Measurements from ENCODE around the gene ERN1. TPM values are rescaled to one million over a fixed set of nuclear protein-coding genes. Genes with fewer than 3 reads are reported as not detected.

The ERN1 gene
- total and polyA plus RNA-seq, 2 of the 8 experiments (the other 6 are each of a cell fraction or from before 2014, with no cell fraction given), result 1.8 to 3.9 TPM

GRCh38 chr17:64041912-64042311 is 88.0 kb downstream of the ERN1 start:
- Histone ChIP-seq H2BK5ac (ENCODE audit: low read depth, low read length) (no peak overlapping the region), H3K23me2 (ENCODE audit: low read depth, low read length) (no peaks in the 10 kb centered on the region), H3K18ac (ENCODE audit: extremely low read depth, low read length) (no peak overlapping the region), H3K14ac (ENCODE audit: insufficient read length) (no peak overlapping the region), H3K4ac (replicated peaks; ENCODE audit: insufficient read length, low read depth, low read length) (no peak overlapping the region), H3K79me1 (ENCODE audit: low read depth, low read length) (no peaks in the 10 kb centered on the region; the same call in 1 of the 2 replicates), H3K4me2 (ENCODE audit: insufficient read depth in 1 of 2, low read depth in 2 of 2, low read length in 2 of 2) (no peak overlapping the region), H2BK12ac (ENCODE audit: low read depth, low read length) (no peak overlapping the region), H2BK15ac (ENCODE audit: low read length) (no peak overlapping the region), H2BK120ac (replicated peaks; ENCODE audit: low read depth, low read length) (no peak overlapping the region), H3K9me3 (ENCODE audit: insufficient read depth in 2 of 2, low read depth in 1 of 2, low read length in 1 of 2) (no peaks in the 10 kb centered on the region), H4K91ac (replicated peaks; ENCODE audit: insufficient read length, low read length) (no peak overlapping the region), H3K4me1 (replicated peaks in 1 of 4; ENCODE audit: control insufficient read depth in 3 of 4, insufficient read depth in 4 of 4, low read length in 3 of 4) (no peaks in the 10 kb centered on the region), H3K36me3 (ENCODE audit: control insufficient read depth in 2 of 4, insufficient read depth in 4 of 4, low read length in 3 of 4) (no peaks in the 10 kb centered on the region), H4K5ac (ENCODE audit: insufficient read length, low read depth, low read length) (no peak overlapping the region), H2AK5ac (ENCODE audit: low read depth, low read length) (no peak overlapping the region), H3K4me3 (ENCODE audit: extremely low read depth in 1 of 4, insufficient read depth in 2 of 4, low read depth in 3 of 4, low read length in 4 of 4) (no peak overlapping the region), H4K8ac (ENCODE audit: extremely low read depth, insufficient read depth, low read length) (no peak overlapping the region), H3K9ac (replicated peaks in 1 of 4; ENCODE audit: extremely low read depth in 1 of 4, low read depth in 3 of 4, low read length in 3 of 4) (no peak overlapping the region), H2BK20ac (ENCODE audit: low read length) (no peak overlapping the region), H3K27ac (ENCODE audit: low read depth, low read length) (no peak overlapping the region), H3K27me3 (replicated peaks in 1 of 4; ENCODE audit: control insufficient read depth in 3 of 4, extremely low read depth in 1 of 4, insufficient read depth in 3 of 4, low read length in 3 of 4) (no peaks in the 10 kb centered on the region), H4K20me1 (replicated peaks in 1 of 2; ENCODE audit: control insufficient read depth in 1 of 2, insufficient read depth in 2 of 2, low read length in 2 of 2) (no peaks in the 10 kb centered on the region), H2AFZ (ENCODE audit: low read length) (no peak overlapping the region), H3K23ac (ENCODE audit: insufficient read length) (no peak overlapping the region), H3K56ac (replicated peaks; ENCODE audit: insufficient read length, low read depth, low read length) (no peak overlapping the region), H3K79me2 (ENCODE audit: control insufficient read depth in 1 of 2, insufficient read depth in 2 of 2, low read length in 2 of 2) (no peaks in the 10 kb centered on the region)
- DNase-seq (ENCODE audit: low read depth in 1 of 2, low spot score in 2 of 2), result no peak
- WGBS, 2 experiments (ENCODE audit: extremely low coverage in 1 of 2, insufficient coverage in 1 of 2, insufficient read length in 1 of 2, insufficient replicate concordance in 2 of 2, low coverage in 1 of 2, low lambda C conversion rate in 2 of 2, missing lambda C conversion rate in 1 of 2), result 70% methylated on average over 11 of the region's 11 CpGs; no CpG with 5 or more reads in 1 of the 2 experiments
- ChIA-PET POLR2A (ENCODE audit: partially characterized antibody) (interaction anchor here (1.1 to 3.4 kb wide), 4 partner anchors 9 to 104 kb away, joined by 3 to 12 read pairs (median 3); no protein-coding TSS in a partner anchor), CTCF (ENCODE audit: partially characterized antibody) (interaction anchor here (0.7 to 8.5 kb wide), 13 partner anchors 9 to 153 kb away, joined by 3 to 105 read pairs (median 4); no protein-coding TSS in a partner anchor)
- no peak for FAIRE-seq
- TF ChIP-seq CHD2 (IDR thresholded peaks at IDR 0.05; ENCODE audit: low read length) (no peak), ATF3 (IDR thresholded peaks at IDR 0.05; ENCODE audit: insufficient read depth, low read depth, low read length) (no peak), NRF1 (IDR thresholded peaks at IDR 0.05; ENCODE audit: low read depth, low read length) (no peak), POLR2AphosphoS5 (IDR thresholded peaks at IDR 0.05; ENCODE audit: low read depth, low read length) (no peak), GTF2F1 (IDR thresholded peaks at IDR 0.05; ENCODE audit: borderline replicate concordance, low read depth, low read length) (no peak), CBX5 (IDR thresholded peaks at IDR 0.05; ENCODE audit: low read depth, low read length) (no peak), HDAC2 (IDR thresholded peaks at IDR 0.05; ENCODE audit: borderline replicate concordance in 1 of 2, low read depth in 2 of 2, low read length in 2 of 2) (no peak), CEBPB (IDR thresholded peaks at IDR 0.05; ENCODE audit: low read depth, low read length) (no peak), ASH2L (IDR thresholded peaks at IDR 0.05; ENCODE audit: low read length) (no peak), EGR1 (IDR thresholded peaks at IDR 0.05; ENCODE audit: borderline replicate concordance, low read depth, low read length) (no peak), KDM4A (IDR thresholded peaks at IDR 0.05; ENCODE audit: low read depth, low read length, severe bottlenecking) (no peak), SIN3A (conservative IDR thresholded peaks at IDR 0.05 in 1 of 2, IDR thresholded peaks at IDR 0.05 in 1 of 2; ENCODE audit: low read depth in 1 of 2, low read length in 2 of 2) (no peak), POU5F1 (IDR thresholded peaks at IDR 0.05; ENCODE audit: low read depth, low read length) (no peak), POLR2A (IDR thresholded peaks at IDR 0.05; ENCODE audit: control extremely low read depth in 1 of 2, low read depth in 2 of 2, low read length in 2 of 2) (no peak), TBP (IDR thresholded peaks at IDR 0.05; ENCODE audit: low read depth, low read length) (no peak)
